HG03196 (cell line): Measurements from ENCODE around the gene NXF3.
"Not testable (repeated sequence)": the region's sequence is repeated elsewhere in the genome, so short reads cannot be mapped to it uniquely, and the experiment has no call there.

ENCODE experiments used
- ATAC-seq: cut with Tn5 transposase; IDR thresholded peaks from one replicate; pipeline ENCODE4 v1.9.1; 2021; ENCODE audit not compliant: unreplicated experiment

Gene NXF3

DNA sequence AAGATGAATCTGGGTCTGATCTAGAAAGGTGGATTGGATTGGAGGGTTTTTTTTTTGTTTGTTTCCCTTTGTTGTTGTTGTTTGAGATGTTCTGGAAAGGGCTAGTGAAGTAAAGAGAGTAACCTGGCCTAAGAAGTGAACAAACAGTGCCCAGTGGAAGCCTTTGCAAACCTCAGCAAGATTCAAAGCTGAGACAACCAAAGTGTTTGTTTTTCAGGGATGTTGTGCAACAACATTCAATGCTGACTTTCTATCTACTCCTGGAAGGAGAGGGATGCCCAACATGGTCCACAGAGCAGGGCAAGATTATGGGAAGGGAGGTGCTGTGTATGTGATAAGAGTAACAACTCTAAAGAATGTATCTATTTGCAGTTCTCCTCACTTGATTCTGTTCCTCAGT lies 40.3 kb downstream of the NXF3 start:
- no peak for ATAC-seq

DNA sequence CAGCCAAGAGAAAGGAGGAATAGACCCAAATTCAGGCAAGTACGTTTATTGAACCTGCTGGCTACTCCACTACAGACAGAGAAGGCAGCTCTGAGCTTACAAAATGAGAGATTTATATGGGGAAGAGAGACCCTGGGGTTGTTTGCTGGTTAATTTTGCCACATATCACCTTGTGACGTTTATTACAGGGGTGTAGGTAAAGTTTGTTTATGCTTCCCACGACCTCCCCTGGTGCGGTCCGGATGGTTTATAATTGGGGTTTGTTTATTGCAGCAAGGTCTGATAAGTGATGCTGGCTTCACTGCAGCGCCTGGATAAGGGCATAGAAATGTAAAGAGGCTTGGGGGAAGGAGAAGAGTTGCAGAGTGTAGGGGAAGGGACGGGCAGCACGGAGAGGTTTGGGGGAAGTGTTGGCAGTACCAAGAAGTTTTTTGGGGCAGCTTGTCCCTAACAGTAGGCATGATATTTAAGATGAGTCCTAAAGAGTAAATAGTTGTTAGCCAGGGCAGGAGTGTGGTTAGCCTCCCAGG lies 41.6 kb downstream of the NXF3 start:
- ATAC-seq = no peak

DNA sequence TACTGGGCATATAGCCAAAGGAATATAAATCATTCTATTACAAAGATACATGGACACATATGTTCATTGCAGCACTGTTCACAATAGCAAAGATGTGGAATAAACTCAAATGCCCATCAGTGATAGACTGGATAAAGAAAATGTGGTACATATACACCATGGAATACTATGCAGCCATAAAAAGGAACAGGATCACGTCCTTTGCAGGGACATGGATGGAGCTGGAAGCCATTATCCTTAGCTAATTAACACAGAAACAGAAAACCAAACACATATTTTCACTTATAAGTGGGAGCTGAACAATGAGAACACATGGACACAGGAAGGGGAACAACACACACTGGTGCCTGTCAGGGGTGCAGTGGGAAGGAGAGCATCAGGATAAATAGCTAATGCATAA lies 59.6 kb downstream of the NXF3 start:
- ATAC-seq = not testable (repeated sequence)
